ENCODE results near the gene WDR11.
"Not testable (repeated sequence)": the region's sequence is repeated elsewhere in the genome, so short reads cannot be mapped to it uniquely, and the experiment has no call there.

The WDR11 gene

DNA sequence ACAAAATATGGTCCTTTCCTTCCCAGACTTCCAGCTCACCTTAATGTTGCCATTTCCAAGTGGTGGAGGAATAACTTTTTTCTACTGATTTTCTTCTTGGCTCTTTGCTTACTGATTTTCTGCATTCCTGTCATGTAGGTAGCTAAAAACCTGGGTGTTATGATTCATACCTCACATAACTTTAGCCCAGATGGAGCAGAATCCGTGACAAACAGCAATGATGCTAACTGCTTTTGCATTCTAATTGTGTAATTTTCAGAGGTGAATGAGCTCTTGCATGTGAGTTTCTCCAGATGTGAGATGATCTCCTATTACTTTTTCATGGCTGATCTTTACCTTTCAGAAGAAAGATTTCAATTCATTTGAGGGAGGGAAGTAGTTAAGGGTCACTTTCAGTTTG, 43.4 kb downstream of the WDR11 start:
- no peak for DNase-seq (ENCODE audit: low read depth)
- no peak overlapping the region for H3K4me3 ChIP-seq (ENCODE audit: low read depth, low read length)
- TF ChIP-seq, protein P1, sequence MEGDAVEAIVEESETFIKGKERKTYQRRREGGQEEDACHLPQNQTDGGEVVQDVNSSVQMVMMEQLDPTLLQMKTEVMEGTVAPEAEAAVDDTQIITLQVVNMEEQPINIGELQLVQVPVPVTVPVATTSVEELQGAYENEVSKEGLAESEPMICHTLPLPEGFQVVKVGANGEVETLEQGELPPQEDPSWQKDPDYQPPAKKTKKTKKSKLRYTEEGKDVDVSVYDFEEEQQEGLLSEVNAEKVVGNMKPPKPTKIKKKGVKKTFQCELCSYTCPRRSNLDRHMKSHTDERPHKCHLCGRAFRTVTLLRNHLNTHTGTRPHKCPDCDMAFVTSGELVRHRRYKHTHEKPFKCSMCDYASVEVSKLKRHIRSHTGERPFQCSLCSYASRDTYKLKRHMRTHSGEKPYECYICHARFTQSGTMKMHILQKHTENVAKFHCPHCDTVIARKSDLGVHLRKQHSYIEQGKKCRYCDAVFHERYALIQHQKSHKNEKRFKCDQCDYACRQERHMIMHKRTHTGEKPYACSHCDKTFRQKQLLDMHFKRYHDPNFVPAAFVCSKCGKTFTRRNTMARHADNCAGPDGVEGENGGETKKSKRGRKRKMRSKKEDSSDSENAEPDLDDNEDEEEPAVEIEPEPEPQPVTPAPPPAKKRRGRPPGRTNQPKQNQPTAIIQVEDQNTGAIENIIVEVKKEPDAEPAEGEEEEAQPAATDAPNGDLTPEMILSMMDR (conservative IDR thresholded peaks at IDR 0.05; ENCODE audit: low read depth, low read length) = no peak

DNA sequence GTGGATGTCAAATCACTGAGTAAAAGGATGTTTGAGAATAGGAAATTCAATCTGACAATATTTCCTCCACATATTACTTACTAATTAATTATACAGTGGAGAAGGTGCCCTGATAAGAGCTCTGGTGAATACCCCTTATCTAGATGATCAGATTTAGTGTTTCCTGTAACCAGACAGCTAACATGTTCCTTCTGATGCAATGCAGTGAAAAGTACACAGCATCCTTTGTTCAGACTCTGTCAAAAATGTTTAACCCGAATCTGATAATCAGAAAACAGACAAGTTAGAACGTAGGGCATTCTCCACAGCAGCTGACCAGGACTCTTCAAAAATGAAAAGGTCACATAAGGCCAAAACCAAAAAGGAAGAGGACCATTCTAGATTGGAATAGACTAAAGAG, 46.2 kb downstream of the WDR11 start:
- DNase-seq (ENCODE audit: low read depth) = peak; percentile 43
- TF ChIP-seq, protein P1 (conservative IDR thresholded peaks at IDR 0.05; ENCODE audit: low read depth, low read length) = no peak
- H3K4me3 ChIP-seq (ENCODE audit: low read depth, low read length) = no peak overlapping the region

DNA sequence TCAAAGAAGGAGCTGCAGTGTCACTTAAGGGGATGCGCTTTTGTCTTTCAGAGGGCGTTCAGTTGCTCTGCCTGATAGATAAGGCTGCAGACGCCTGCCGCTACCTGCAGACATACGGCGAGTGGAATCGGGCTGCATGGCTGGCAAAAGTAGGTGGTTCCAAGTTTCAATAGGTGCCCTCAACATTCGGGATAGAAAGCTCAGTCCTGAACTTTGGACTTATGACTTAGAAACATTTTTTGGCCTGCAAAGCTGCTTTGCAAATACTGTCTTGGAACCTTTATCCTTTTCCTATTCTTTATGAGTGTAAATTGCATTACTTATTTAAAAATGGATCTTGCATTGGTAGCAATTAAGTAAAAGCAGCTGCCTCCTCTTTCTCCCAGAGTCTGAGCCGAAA, 54.1 kb downstream of the WDR11 start:
- TF ChIP-seq, protein P1 (conservative IDR thresholded peaks at IDR 0.05; ENCODE audit: low read depth, low read length) = no peak
- DNase-seq (ENCODE audit: low read depth) = no peak
- no peak overlapping the region for H3K4me3 ChIP-seq (ENCODE audit: low read depth, low read length)

DNA sequence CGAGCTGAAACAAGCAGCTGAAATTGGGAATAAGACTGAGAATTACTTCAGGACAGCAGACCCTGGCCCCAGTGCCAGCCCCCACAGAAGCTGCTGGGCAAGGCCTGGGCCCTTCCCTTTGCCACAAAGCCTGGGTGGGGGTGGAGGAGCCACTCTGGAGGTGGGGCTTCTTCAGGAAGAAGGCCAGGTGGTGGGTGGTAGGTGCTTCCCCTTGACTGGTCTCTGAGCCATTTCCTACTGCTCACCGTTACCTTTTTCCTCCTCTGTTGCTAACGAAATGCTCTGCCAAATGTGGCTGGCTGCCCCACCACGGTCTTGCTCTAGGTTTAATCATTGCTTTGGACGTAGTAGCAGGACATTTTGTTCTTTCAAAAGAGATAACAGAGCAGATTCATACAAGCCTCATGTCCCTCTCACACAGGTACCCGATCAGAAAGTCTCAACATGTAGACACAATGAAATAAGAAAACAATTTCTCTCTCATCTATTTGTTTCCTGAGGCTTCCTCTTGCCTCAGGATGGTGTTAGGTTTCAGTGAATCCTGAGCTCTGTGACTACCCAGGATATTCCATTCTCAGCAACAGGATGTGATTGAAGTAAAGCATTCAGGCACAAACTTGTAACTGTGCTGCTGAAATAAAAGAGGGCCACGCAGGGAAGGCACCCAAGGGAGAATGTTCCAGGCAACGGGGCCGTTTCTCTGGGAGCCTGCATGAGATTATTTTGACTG, 66.5 kb downstream of the WDR11 start:
- peak; percentile 42 for DNase-seq (ENCODE audit: low read depth)
- no peak overlapping the region for H3K4me3 ChIP-seq (ENCODE audit: low read depth, low read length)
- TF ChIP-seq, protein P1 (conservative IDR thresholded peaks at IDR 0.05; ENCODE audit: low read depth, low read length) = no peak

DNA sequence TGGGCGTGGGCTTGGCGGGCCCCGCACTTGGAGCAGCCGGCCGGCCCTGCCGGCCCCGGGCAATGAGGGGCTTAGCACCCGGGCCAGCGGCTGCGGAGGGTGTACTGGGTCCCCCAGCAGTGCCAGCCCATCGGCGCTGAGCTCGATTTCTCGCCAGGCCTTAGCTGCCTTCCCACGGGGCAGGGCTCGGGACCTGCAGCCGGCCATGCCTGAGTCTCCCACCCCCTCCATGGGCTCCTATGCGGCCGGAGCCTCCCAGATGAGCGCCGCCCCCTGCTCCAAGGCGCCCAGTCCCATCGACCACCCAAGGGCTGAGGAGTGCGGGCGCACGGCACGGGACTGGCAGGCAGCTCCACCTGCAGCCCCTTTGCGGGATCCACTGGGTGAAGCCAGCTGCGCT, 72.7 kb downstream of the WDR11 start:
- not testable (repeated sequence) for H3K4me3 ChIP-seq (ENCODE audit: low read depth, low read length); DNase-seq (ENCODE audit: low read depth)

DNA sequence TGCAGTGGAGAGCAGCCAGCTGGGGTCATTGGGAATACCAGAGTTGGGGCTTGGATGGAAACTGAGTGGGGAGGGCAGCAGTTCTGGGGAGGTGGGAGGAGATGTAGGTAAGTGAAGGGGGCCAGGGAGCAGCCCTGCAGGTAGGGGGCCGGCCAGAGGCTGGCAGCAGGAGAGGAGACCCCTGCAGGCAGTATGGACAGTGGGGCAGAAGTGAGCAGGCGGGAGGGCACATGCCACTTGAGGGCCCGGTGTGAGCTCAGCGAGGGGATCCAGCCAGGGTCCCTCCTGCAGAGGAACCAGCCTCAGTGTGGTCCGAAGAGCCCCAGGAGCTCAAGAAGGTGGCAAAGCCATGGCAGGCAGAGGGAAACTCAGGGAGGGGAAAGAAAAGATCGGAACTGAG, 75.4 kb downstream of the WDR11 start:
- H3K4me3 ChIP-seq (ENCODE audit: low read depth, low read length) = no peak overlapping the region
- TF ChIP-seq, protein P1 (conservative IDR thresholded peaks at IDR 0.05; ENCODE audit: low read depth, low read length) = no peak
- no peak for DNase-seq (ENCODE audit: low read depth)

DNA sequence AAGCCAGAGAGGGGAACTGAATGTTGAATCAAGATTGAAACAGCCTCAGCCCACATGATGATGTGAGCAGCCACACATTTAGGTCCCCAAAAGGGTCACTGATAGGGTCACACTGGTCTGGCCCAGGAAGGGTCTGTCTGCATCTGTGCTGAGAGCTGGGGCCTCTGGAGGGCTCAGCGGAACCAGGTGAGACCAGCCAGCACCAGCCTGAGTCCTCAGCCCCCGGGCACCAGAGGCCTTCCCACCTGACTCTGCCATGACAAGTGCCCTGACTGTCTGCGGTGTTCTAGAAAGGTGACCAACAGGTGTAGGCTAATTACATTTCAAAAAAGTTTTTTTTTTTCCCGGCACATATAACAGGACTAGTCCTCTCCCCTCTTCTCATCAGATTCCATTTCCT, 76.2 kb downstream of the WDR11 start:
- DNase-seq (ENCODE audit: low read depth) = no peak
- TF ChIP-seq, protein P1 (conservative IDR thresholded peaks at IDR 0.05; ENCODE audit: low read depth, low read length) = no peak
- no peak overlapping the region for H3K4me3 ChIP-seq (ENCODE audit: low read depth, low read length)
